HG03025 (cell line): ENCODE data around the gene GLS.
"Not testable (repeated sequence)": the region's sequence is repeated elsewhere in the genome, so short reads cannot be mapped to it uniquely, and the experiment has no call there.

ENCODE experiments used
- ATAC-seq: cut with Tn5 transposase; IDR thresholded peaks from one replicate; pipeline ENCODE4 v1.9.1; 2021; ENCODE audit warnings: mild to moderate bottlenecking, moderate library complexity; ENCODE audit not compliant: unreplicated experiment, low FRiP score

The GLS gene

DNA sequence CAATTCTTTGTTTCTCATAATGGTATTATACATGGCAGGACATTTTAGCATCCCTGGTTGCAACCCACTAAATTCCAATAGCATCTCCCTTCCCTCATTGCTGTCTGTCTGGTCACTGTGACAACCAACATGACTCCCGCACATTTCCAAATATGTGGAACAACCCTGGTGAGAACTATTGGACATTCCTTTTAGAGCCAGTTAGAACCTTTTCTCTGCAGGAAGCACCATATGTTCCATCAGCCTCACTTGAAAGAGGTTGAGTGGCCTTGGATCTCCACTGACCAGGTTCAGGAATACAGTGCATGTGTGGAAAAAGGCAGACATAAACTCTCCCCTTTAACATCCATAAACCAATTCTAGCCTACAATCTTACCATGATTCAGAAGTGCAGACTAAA lies 25.9 kb upstream of the GLS start:
- ATAC-seq, result no peak

DNA sequence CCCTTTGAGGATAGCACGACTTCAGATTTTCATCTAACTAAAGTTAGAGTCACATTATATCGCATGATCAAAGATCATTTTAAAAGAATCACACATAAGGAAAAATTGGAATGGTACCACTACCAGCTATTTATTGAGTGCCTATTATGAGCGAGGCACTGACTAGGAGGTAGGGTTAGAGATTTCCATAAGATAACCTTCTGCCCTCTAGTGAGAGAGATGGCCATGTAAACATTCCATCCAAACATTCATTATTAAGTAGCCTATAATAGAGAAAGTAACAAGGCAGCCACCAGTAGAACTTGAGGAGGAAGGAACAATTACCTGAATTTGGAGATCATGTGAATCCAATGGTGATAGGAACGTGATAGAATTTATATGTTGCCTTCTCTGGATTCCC lies 25.4 kb upstream of the GLS start:
- ATAC-seq, result no peak

DNA sequence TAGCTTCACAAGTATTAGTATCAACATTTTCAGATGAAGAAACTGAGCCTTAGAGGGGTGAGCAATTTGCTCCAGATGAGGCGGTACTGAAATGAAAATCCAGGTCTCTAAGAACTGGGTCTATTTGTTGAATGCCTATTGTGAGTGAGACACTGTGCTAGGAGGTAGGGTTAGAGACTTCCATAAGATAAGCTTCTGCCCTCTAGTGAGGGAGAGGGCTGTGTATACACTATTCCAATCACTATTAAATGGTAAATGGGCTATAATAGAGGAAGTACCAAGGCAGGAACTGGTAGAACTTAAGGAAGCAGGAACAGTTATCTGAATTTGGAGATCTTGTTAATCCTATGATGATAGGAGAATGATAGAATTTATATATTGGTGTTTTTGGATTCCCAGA lies 23.6 kb upstream of the GLS start:
- no peak for ATAC-seq

DNA sequence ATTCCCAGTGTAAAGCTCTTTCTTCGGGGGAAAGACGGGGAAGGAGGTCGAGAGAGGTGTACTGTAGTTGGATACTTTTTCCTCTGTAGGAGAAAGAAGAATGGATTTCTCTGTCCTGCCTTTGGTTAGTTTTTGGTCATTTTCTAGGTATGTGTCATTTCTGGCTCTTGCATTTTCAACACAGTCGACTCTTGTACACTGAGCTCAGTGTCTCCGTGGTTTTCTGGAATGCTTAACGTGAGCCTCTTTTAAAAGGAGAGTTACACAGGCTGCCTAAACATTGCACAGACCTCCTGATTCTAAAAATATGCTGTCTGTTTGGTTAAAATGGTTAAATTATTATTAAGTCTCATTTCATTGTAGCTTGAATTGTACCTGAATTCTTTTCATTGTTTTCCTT lies 21.8 kb upstream of the GLS start:
- no peak for ATAC-seq

DNA sequence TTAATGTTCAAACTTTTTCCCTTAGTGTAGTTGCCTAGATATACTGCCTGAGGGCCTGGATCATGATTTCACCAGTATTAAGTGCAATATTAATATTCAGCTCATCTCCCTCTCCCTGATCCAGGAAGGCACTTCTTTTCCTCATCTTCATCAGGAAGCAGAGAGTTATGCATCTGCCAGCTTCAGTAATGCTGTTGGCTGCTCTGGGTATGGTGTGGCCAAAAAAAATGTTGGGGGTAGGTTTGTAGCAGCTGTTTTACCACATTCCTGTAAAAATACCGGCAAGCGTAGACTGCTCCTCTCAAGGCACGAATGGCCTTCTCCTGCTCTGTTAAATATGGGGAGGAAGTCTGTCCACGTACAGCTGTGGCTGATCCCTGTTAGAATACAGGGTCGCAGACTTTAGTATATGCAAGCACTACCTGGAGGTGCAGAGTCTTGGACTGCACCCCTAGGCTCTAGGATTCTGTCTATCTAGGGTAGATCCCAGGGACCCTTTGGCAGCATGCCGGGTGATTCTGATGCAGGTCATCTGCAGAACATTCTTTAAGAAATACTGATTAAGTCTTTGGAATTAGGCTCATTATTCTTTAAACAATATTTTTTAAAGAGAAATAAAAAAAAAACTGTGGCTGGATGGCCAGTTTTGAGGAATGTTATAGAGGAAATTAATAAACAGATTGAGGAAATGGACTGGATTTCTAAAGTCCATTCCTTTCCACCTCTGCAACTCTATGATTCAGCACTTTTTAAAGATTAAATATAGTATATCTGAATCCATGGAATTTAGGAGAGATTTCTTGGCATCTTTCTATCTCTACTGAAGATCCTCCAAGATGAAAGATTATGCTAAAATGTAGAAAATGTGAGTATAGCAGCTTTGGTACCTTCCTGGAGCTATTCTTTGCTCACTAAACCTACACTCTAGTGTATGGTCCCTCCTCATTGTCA lies 21.0 kb upstream of the GLS start:
- ATAC-seq, result no peak

DNA sequence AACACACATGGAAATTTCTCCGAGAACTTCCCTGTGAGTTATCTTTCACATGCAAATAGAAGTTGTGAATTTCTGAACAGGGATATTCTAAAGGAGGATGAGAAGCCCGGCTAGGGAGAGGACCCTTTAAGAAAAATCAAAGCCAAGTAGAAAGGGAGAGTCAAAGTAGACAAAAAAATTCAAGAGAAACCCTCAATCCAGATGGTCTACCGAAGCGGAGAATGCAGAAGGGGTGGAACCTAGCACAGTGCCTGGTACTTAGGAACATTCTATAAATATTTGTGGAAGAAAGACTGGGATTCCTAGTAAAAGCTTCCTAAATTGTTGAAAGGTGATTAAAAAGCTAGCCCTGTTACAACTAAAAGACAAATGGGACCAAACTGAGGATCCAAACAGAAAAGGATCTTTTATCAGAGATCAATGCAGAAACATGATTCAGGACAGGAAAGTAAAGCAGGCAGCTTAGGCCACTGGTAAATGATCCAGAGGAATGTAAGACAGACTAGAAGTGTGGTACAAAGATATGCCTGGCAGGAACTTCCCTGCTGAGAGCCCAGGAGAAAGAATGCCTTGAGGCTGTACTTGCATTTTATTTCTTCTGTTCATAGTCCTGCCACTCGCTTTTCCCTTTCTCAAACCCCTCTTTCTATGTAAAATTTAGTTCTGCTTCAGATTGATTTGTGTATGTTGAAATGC lies 19.5 kb upstream of the GLS start:
- no peak for ATAC-seq

DNA sequence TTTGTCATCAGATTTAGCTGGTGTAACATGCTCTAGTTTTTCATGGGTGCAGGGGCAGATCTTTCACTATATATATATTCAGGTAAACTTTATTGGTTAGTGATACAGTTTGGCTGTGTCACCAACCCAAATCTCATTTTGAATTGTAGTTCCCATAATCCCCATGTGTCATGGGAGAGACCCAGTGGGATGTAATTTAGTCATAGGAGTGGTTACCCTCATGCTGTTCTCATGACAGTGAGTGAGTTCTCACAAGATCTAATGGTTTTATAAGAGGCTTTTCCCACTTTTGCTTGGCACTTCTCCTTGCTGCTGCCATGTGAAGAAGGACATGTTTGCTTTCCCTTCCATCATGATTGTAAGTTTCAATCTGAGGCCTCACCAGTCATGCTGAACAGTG lies 18.5 kb upstream of the GLS start:
- not testable (repeated sequence) for ATAC-seq

DNA sequence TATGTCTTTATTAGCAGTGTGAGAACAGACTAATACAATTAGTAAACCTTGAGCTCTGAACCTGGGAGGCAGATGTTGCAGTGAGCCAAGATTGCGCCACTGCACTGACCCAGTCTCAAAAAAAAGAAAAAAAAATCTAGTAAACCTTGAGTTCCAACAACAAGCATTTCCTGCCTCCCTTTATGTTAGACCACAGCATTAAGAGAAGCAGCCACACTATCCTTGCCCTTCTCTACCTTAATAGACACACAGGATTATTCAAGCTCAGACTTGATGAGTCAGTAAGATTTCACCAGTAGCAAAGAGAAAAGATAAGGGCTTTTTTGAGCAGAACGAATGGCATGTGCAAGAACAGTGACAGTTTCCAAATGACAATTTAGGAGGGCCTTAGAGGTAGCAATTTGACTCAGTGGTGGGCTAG lies 18.0 kb upstream of the GLS start:
- ATAC-seq, result no peak

DNA sequence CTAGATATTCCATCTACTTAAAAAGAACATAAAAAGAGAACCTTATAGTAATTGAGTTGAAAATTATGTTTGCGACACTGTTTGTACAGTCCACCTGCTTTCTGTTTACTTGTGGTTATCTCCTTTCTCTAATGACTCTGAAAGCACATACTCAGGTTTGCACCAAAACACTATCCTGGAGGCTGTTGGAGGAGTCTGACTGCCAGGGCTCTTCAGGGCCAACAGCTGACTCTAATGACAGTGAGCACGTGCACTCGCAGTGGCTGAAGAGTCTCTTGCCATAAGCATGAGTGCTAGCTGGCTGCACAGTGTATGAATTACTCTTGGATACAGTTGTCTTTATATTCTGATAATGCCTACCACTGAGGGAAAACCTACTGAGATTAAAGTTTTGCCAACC lies 16.7 kb upstream of the GLS start:
- no peak for ATAC-seq

DNA sequence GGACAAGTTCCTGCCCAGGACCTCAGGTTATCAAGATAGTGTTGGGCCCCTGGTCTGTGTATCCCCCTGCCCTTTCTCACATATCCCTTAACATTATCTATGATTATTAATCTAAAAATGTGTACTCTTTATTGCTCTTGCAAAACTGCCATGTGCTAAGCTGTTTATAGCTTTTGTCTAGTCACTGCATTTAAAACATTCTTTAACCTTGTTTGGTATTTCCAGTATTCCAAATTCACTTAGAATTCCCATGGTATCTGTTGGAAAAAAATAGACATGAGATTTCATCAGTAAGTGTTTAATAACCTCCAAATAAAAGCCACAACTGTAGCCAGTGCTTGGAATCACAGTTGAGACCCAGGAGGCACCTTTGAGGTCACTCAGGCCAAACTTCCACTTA lies 16.2 kb upstream of the GLS start:
- no peak for ATAC-seq

DNA sequence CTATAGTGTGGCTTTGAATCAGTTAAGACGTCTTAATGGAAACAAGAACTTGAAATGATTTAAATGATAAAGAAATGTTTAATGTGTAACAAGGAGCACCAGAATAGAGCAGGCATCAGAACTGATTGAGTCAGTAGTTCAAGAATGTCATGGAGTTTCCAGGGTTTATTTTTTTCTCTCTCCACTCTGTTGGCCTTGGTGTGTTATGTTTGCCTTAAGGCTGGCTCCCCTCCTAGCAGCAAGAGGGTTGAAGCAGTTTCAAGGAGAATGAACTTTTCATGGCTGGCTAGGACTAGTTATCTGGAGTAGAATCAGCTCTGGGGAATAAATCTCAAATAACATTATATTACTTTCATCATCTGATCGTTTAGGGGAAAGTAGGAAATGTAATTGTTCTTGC lies 13.4 kb upstream of the GLS start:
- ATAC-seq, result no peak

DNA sequence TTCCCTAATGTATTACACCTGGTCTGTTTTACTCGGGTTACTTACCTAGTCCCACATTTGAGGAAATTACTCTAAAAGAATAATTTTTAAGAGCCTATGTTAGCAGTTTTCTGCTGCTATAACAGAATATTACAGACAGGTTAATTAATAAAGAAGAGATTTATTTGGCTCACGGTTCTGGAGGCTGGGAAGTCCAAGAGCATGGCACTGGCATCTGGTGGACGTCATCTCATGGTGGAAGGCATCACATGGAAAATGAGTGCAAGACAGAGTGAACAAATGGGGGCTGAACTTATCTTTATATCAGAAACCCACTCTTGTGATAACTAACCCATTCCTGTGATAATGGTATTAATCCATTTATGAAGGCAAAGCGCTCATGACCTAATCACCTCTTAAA lies 12.8 kb upstream of the GLS start:
- ATAC-seq, result no peak

DNA sequence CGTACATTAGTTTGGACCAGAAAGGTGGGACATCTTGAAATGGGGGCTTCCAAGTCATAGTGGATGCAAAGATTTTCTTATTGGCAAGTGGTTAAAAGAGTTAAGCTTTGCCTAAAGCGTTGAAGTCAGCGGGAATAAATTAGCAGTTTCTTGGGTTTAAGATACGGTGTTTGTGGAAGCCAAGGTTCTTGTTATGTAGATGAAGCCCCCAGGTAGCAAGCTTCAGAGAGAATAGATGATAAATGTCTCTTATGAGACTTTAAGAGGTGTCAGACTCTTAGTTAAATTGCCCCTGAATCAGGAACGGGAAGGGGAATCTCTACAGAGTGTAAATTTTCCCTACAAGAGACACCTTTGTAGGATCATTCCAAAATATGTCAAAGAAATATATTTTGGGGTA lies 10.9 kb upstream of the GLS start:
- no peak for ATAC-seq

DNA sequence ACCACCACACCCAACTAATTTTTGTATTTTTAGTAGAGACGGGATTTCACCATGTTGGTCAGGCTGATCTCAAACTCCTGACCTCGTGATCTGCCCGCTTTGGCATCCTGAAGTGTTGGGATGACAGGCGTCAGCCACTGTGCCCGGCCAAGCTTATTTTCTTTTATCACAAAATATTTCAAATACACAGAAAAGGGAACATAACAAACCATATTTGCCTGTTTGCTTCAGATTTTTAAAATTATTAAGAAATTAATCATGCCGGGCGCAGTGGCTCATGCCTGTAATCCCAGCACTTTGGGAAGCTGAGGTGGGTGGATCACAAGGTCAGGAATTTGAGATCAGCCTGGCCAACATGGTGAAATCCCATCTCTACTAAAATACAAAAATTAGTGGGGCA lies 7.2 kb upstream of the GLS start:
- ATAC-seq, result not testable (repeated sequence)

DNA sequence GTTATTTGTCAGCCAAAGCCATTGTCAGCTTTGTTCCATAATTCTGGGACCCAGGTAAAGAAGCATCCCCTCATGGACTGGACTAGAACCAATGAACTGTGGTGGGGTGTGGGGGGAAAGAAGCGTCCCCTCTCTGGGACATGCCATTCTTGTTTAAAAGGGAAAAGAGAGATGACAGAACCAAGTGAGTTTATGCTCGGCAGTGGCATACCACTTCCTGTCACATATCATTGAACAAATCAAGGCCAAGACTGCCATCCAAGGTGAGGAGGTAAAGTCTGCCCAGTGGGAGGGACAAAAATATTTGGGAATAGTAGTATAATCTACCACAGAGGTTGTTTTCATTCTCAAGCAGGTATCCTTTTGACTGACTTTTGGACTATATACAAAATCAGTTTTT lies 4.7 kb upstream of the GLS start:
- ATAC-seq, result no peak

DNA sequence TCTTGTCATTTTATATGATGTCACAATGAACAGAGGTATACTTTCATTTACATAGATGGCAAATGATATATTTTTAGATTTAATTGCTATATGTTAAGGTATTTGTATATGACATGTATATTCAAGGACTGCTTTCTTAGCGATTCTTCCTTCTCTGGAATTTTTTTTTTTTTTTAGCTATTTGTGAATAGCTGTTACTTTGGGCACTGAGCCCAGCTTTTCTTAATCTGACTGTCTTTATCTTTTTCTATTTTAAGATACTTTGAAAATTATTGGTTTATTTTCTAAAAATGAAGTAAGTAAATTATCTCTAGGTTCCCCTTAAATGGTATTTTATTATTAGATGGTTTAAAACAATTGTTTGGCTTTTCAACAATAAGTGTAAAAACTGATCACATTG lies 4.0 kb upstream of the GLS start:
- no peak for ATAC-seq

DNA sequence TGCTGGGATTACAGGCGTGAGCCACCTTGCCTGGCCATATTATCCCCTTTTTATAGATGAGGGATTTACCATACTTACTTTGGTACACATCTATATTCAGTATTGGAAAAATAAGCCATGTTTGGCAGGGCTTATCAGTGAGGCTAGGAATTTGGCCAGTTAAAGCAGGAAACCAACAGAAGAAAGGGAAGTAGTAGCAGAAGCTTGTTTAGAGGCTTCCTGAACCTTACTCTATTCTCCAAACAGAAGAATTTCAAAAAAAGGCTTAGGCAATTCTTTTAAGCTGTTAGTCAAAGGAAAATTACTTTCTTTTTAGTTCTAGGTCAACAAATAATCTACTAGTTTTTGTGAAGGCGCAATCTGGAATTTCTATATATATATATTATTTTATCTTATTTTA lies 3.2 kb upstream of the GLS start:
- no peak for ATAC-seq

DNA sequence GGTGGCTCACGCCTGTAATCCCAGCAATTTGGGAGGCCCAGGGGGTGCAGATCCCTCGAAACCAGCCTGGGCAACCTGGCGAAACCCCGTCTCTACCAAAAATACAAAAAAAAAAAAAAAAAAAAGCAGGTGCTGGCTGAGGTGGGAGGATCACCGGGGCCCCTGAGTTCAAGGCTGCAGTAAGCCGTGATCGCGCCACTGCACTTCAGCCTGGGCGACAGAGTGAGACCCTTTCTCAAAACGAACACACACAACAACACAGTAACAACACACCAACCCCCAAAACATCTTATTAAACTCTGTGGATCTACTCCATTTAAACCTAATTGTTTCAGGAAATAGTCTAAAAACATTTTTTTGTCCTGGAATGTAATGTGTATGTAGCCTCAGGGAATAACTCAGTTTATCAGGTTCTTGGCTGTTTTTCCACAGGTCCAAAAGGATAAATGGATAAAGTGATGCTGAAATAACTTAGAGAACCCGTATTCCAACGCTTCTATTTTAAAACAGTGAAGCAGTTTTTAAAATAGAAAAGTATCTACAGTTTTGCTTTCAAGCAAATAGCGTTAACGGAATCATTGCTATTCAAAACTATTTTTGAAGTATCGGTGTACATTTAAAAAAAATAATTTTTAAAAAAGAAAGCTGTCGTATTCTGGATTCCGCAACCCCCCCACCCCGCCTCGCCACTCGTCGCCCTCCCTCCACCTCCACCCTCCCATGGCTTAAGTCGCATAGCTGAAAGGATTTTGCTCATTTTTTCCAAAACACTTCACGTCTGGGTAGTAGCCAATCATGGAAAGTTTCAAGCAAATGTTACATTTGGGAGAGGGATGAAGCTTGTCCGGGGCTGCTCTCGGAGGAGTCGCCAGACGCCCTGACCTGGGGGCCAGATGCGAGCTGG lies 895 bp upstream of the GLS start:
- no peak for ATAC-seq

DNA sequence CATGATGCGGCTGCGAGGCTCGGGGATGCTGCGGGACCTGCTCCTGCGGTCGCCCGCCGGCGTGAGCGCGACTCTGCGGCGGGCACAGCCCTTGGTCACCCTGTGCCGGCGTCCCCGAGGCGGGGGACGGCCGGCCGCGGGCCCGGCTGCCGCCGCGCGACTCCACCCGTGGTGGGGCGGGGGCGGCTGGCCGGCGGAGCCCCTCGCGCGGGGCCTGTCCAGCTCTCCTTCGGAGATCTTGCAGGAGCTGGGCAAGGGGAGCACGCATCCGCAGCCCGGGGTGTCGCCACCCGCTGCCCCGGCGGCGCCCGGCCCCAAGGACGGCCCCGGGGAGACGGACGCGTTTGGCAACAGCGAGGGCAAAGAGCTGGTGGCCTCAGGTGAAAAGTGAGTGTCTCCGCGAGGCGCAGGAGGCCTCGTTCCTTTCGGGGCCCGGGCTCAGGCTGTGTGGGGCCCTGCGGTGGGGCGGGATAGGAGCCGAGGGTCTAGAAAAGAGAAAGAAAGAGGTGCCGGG lies 520 bp downstream of the GLS start:
- peak; percentile 1 for ATAC-seq

DNA sequence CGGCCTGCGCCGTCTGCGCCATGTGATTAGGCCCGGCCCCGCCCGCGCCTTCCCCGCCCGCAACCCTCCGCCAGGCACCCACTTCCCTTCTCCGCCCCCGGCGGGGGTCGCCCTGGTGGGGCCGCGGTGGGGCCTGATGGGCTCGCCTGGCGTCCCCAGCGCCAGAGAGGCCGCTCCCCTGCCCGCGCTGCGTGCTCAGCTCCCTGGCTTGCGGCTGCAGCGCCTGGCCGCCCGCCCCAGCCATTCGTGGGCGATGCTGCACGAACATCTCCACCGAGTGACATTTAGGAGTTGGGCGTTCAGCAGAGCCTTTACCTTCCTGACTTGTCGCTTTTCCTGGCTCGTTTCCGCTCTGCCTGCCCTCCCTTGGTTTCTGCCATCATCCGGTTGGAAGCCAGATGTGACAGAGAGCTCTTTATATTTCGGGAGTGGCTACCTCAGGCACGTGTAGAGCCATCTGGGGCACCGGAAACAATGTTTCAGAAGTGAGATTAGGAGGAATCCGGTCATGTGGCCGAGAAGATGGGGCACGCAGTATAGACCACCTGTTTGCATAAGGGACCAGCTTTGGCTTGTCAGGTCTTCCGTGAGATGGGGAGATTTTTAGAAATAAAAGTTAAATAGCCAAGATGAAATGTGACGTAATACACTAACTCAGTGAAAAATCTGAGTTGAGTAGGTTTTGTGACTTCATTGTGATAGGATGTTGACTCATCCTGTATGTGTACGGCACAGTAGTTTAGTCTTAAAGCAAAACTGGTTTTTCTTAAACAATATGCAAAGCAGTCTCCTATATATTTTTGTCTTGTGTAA lies 1.2 kb downstream of the GLS start:
- ATAC-seq, result peak; percentile 43
